Ishikawa (cell line): ENCODE measurements around the gene IQCM.

ENCODE experiments used
- CEBPB ChIP-seq: IDR thresholded peaks from 2 replicates; pipeline ENCODE4 v1.6.1; 2012
- CREB1 ChIP-seq: IDR thresholded peaks from 2 replicates; pipeline ENCODE4 v1.6.1; 2012; ENCODE audit warnings: low read depth
- EGR1 ChIP-seq: IDR thresholded peaks from 2 replicates; pipeline ENCODE4 v1.6.1; 2012
- EP300 ChIP-seq: IDR thresholded peaks from 2 replicates; pipeline ENCODE4 v1.6.1; 2012; ENCODE audit warnings: borderline replicate concordance
- FOXM1 ChIP-seq: IDR thresholded peaks from 2 replicates; pipeline ENCODE4 v1.6.1; 2012; ENCODE audit warnings: low read depth, borderline replicate concordance
- RAD21 ChIP-seq: IDR thresholded peaks from 2 replicates; pipeline ENCODE4 v1.6.1; 2012; ENCODE audit warnings: low read depth
- TAF1 ChIP-seq: IDR thresholded peaks from 2 replicates; pipeline ENCODE4 v1.6.1; 2012; ENCODE audit warnings: low read depth, mild to moderate bottlenecking
- TCF12 ChIP-seq: IDR thresholded peaks from 2 replicates; pipeline ENCODE4 v1.6.1; 2012; ENCODE audit warnings: low read depth
- USF1 ChIP-seq: IDR thresholded peaks from 2 replicates; pipeline ENCODE4 v1.6.1; 2012
- YY1 ChIP-seq: IDR thresholded peaks from 2 replicates; pipeline ENCODE4 v1.6.1; 2012; ENCODE audit warnings: low read depth
- ZBTB7A ChIP-seq: IDR thresholded peaks from 2 replicates; pipeline ENCODE4 v1.6.1; 2012; ENCODE audit warnings: low read depth
- TF ChIP-seq, protein P1 (sequence below): IDR thresholded peaks from 2 replicates; pipeline ENCODE4 v1.6.1; 2012
- TF ChIP-seq, protein P2 (sequence below): IDR thresholded peaks from 2 replicates; pipeline ENCODE4 v1.6.1; 2012; ENCODE audit warnings: low read depth, mild to moderate bottlenecking

DNA sequence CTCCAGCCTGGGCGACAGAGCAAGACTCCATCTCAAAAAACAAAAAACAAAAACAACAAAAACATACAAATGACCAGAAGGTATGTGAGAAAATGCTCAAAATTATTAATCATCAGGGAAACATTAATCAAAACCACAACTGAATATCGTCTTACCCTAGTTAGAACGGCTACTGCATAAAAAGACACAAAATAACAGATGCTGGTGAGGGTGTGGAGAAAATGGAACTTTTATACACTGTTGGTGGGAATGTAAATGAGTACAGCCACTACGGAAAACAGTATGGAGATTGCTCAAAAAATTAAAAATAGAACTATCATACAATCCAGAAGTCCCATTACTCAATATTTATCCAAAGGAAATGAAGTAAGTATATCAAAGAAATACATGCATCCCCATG lies 27.3 kb downstream of the IQCM start:
- no peak for TF ChIP-seq YY1
- TF ChIP-seq EP300, result no peak
- no peak for TF ChIP-seq TAF1
- TF ChIP-seq EGR1, result no peak
- no peak for TF ChIP-seq USF1
- TF ChIP-seq, protein P1, sequence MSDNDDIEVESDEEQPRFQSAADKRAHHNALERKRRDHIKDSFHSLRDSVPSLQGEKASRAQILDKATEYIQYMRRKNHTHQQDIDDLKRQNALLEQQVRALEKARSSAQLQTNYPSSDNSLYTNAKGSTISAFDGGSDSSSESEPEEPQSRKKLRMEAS, result no peak
- TF ChIP-seq, protein P2, sequence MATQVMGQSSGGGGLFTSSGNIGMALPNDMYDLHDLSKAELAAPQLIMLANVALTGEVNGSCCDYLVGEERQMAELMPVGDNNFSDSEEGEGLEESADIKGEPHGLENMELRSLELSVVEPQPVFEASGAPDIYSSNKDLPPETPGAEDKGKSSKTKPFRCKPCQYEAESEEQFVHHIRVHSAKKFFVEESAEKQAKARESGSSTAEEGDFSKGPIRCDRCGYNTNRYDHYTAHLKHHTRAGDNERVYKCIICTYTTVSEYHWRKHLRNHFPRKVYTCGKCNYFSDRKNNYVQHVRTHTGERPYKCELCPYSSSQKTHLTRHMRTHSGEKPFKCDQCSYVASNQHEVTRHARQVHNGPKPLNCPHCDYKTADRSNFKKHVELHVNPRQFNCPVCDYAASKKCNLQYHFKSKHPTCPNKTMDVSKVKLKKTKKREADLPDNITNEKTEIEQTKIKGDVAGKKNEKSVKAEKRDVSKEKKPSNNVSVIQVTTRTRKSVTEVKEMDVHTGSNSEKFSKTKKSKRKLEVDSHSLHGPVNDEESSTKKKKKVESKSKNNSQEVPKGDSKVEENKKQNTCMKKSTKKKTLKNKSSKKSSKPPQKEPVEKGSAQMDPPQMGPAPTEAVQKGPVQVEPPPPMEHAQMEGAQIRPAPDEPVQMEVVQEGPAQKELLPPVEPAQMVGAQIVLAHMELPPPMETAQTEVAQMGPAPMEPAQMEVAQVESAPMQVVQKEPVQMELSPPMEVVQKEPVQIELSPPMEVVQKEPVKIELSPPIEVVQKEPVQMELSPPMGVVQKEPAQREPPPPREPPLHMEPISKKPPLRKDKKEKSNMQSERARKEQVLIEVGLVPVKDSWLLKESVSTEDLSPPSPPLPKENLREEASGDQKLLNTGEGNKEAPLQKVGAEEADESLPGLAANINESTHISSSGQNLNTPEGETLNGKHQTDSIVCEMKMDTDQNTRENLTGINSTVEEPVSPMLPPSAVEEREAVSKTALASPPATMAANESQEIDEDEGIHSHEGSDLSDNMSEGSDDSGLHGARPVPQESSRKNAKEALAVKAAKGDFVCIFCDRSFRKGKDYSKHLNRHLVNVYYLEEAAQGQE, result no peak
- TF ChIP-seq CEBPB, result no peak
- TF ChIP-seq RAD21, result no peak
- TF ChIP-seq ZBTB7A, result no peak
- TF ChIP-seq FOXM1, result no peak
- TF ChIP-seq TCF12, result no peak
- no peak for TF ChIP-seq CREB1
